GM12878 (cell line): ENCODE measurements around the gene SSBP3. TPM values are rescaled to one million over a fixed set of nuclear protein-coding genes. Genes with fewer than 3 reads are reported as not detected.
"Not testable (repeated sequence)": the region's sequence is repeated elsewhere in the genome, so short reads cannot be mapped to it uniquely, and the experiment has no call there.

Source experiments
- ATAC-seq: fragments of 200-7000 bp; cut with Tn5 transposase; 3 replicates; pipeline ENCODE4 v1.9.1; 2020; ENCODE audit warnings: mild to moderate bottlenecking, moderate library complexity
- BruUV-seq: library from RNA; stranded (reverse); fragments of 400-500 nt; replicated peaks from 2 replicates; lab custom pipeline; 2021; lab: Mats Ljungman, UMichigan
- CTCF ChIA-PET: fragments of 300-600 bp; sonication (Branson Sonifier 250); formaldehyde crosslinking; extraction: SDS; loops from one replicate; lab custom pipeline; 2021; ENCODE audit warnings: inconsistent platforms; lab: Yijun Ruan, JAX
- POLR2A ChIA-PET: fragments of 350-600 bp; formaldehyde crosslinking; extraction: SDS; loops from one replicate; lab custom pipeline; 2021; ENCODE audit warnings: inconsistent platforms; lab: Charles Lee
- RAD21 ChIA-PET: fragments of 300-600 bp; sonication (Branson Sonifier 250); formaldehyde crosslinking; loops from one replicate; lab custom pipeline; 2023; ENCODE audit warnings: antibody characterized with exemption; ENCODE audit not compliant: unreplicated experiment; lab: Charles Lee
- SMC1A ChIA-PET: fragments of 300-600 bp; sonication (Branson Sonifier 250); formaldehyde crosslinking; loops from one replicate; lab custom pipeline; 2023; ENCODE audit not compliant: unreplicated experiment, uncharacterized antibody; lab: Charles Lee
- DNase-seq: peaks from one replicate; pipeline ENCODE4 v3.0.0-alpha.2; 2011; ENCODE audit warnings: low read depth, low spot score
- FAIRE-seq: peaks from 3 replicates; lab custom pipeline; 2011; peaks lifted over from hg19 to GRCh38; lab: Jason Lieb, UNC
- H2AFZ ChIP-seq: 2 replicates; pipeline ENCODE4 v1.6.0; 2011; ENCODE audit warnings: low read depth, low read length, control low read depth; ENCODE audit not compliant: control insufficient read depth
- H3K27ac ChIP-seq: 2 replicates; pipeline ENCODE4 v1.5.1; 2011; ENCODE audit warnings: control low read depth; ENCODE audit not compliant: control insufficient read depth, insufficient read depth
- H3K27me3 ChIP-seq, 2 experiments: replicated peaks in 1 of 2; 2 replicates each; pipeline versions ENCODE4 v1.6.0 to v1.6.1; 2011; ENCODE audit warnings: low read length in 1 of 2; ENCODE audit not compliant: control insufficient read depth in 2 of 2, insufficient read depth in 2 of 2
- H3K36me3 ChIP-seq, 2 experiments: 2 replicates each; pipeline ENCODE4 v1.5.1; 2011; ENCODE audit warnings: low read length in 1 of 2; ENCODE audit not compliant: control insufficient read depth in 2 of 2, insufficient read depth in 2 of 2
- H3K4me1 ChIP-seq: 2 replicates; pipeline ENCODE4 v1.6.1; 2011; ENCODE audit warnings: mild to moderate bottlenecking, low read length, moderate library complexity, mixed read lengths; ENCODE audit not compliant: control insufficient read depth, insufficient read depth
- H3K4me2 ChIP-seq: 2 replicates; pipeline ENCODE4 v1.6.0; 2011; ENCODE audit warnings: control low read depth; ENCODE audit not compliant: control insufficient read depth, insufficient read depth
- H3K4me3 ChIP-seq: fragments of 200-600 bp; sonication (generic); 2 replicates; pipeline ENCODE4 v1.5.1; 2016
- H3K79me2 ChIP-seq: 2 replicates; pipeline ENCODE4 v1.6.0; 2011; ENCODE audit warnings: low read length; ENCODE audit not compliant: control insufficient read depth, insufficient read depth
- H3K9ac ChIP-seq: 2 replicates; pipeline ENCODE4 v1.8.0; 2011; ENCODE audit warnings: low read length, control low read depth, mixed read lengths; ENCODE audit not compliant: control insufficient read depth, insufficient read depth
- H3K9me3 ChIP-seq: replicated peaks from 3 replicates; pipeline ENCODE4 v1.5.1; 2011; ENCODE audit warnings: mild to moderate bottlenecking, low read length; ENCODE audit not compliant: control insufficient read depth, insufficient read depth
- H4K20me1 ChIP-seq: 2 replicates; pipeline ENCODE4 v1.6.0; 2011; ENCODE audit not compliant: control insufficient read depth, insufficient read depth
- NFYA ChIP-seq: IDR thresholded peaks from 2 replicates; pipeline ENCODE4 v1.6.1; 2011; ENCODE audit warnings: low read depth, mild to moderate bottlenecking, low read length, improper control_type of control experiment, borderline replicate concordance
- TBL1XR1 ChIP-seq: IDR thresholded peaks from 2 replicates; pipeline ENCODE4 v1.6.1; 2012; ENCODE audit warnings: low read depth, low read length, improper control_type of control experiment
- WGBS: methylation state at CpG from one replicate; pipeline ENCODE4 v1.1.6; 2016; ENCODE audit warnings: low lambda C conversion rate; ENCODE audit not compliant: insufficient replicate concordance, insufficient coverage; ENCODE audit errors: missing lambda C conversion rate; 5-methylcytosine and 5-hydroxymethylcytosine counted together
- in situ Hi-C: fragments of 300-500 bp; cut with MboI; formaldehyde crosslinking; loops from 9 replicates; pipeline ENCODE4 v1.14.3; 2018; ENCODE audit warnings: mixed read lengths
- intact Hi-C: fragments of 100-400 bp; cut with micrococcal nuclease; formaldehyde crosslinking; loops from one replicate; pipeline ENCODE4 v1.14.2; 2022; ENCODE audit not compliant: unreplicated experiment
- polyA plus RNA-seq, 11 experiments: library from polyadenylated mRNA; depleted of rRNA in 4 of 11; unstranded in 6 of 11; stranded (reverse) in 5 of 11; fragments of >200 nt; fragmentation: Nextera tagmentation in 4 of 11; fragmentation: Illumina TruSeq in 1 of 11; extraction: Ambion mirVana in 4 of 11; extraction: Trizol in 1 of 11; gene quantifications; 1 replicate in 1 of 11; 2 replicates in 10 of 11; pipeline versions ENCODE4 v1.2.1 to v1.2.3, GENCODE V29; 2011 to 2016; ENCODE audit warnings: inconsistent platforms in 2 of 11, missing spikeins in 2 of 11, low read depth in 1 of 11
- total RNA-seq, 4 experiments: library from RNA; depleted of rRNA in 3 of 4; stranded (reverse); fragments of >200 nt in 3 of 4; fragmentation: Illumina TruSeq in 1 of 4; extraction: Trizol in 1 of 4; gene quantifications; 2 replicates each; pipeline versions ENCODE4 v1.2.1 to v1.2.3, GENCODE V29; 2013 to 2021
- TF ChIP-seq, protein P1 (sequence below): fragments of 450-650 bp; IDR thresholded peaks from 2 replicates; pipeline ENCODE4 v1.6.1; 2017; ENCODE audit warnings: mild to moderate bottlenecking

The SSBP3 gene
- total and polyA plus RNA-seq, 10 of the 15 experiments (the other 5 are each of a cell fraction or from before 2014, with no cell fraction given): 4.1 to 51.7 (median 17.1) TPM

DNA sequence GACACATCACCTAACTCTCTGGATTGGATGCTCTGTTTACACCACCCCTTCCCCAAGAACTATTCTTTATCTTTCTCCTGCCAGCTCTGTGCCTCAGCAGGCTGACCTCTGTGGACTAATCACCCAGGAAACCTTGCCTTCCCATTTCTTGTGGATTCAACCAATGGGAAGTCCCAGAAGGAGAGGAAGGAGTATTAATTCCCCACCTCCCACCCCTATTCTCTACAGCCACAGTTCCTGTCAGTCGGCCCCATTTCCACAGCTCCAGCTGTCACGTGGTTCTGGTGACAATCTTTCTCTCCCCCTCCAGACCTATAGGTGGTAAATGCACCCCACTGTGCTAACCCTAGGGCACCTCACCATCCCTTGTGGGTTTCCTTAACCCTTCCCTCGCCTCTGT lies 46.8 kb upstream of the SSBP3 start (continued):
- TF ChIP-seq, protein P1, sequence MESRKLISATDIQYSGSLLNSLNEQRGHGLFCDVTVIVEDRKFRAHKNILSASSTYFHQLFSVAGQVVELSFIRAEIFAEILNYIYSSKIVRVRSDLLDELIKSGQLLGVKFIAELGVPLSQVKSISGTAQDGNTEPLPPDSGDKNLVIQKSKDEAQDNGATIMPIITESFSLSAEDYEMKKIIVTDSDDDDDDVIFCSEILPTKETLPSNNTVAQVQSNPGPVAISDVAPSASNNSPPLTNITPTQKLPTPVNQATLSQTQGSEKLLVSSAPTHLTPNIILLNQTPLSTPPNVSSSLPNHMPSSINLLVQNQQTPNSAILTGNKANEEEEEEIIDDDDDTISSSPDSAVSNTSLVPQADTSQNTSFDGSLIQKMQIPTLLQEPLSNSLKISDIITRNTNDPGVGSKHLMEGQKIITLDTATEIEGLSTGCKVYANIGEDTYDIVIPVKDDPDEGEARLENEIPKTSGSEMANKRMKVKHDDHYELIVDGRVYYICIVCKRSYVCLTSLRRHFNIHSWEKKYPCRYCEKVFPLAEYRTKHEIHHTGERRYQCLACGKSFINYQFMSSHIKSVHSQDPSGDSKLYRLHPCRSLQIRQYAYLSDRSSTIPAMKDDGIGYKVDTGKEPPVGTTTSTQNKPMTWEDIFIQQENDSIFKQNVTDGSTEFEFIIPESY: no peak
- TF ChIP-seq NFYA: no peak
- no peak for TF ChIP-seq TBL1XR1

DNA sequence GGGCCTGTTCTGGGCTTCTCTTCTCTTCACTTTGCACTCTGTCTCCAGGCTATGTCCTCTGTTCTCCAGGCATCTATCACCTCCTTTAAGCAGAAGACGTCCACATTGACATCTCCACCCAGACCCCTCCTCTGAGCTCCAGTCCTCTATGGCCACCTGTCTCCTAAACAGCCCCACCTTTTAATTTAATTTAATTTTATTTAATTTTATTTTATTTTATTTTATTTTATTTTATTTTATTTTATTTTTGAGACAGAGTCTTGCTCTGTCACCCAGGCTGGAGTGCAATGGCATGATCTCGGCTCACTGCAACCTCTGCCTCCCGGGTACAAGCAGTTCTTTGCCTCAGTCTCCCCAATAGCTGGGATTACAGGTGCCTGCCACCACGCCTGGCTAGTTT lies 43.2 kb upstream of the SSBP3 start:
- H3K9me3 ChIP-seq, H3K4me2 ChIP-seq, H3K4me3 ChIP-seq, POLR2A ChIA-PET, FAIRE-seq, in situ Hi-C loops, ATAC-seq, H3K9ac ChIP-seq, SMC1A ChIA-PET, intact Hi-C loops, H3K79me2 ChIP-seq, H3K27ac ChIP-seq, DNase-seq, BruUV-seq, RAD21 ChIA-PET, H4K20me1 ChIP-seq, H3K4me1 ChIP-seq, H3K27me3 ChIP-seq, H2AFZ ChIP-seq, H3K36me3 ChIP-seq, CTCF ChIA-PET: not testable (repeated sequence)
- WGBS: 41% methylated on average over 4 of the region's 4 CpGs

DNA sequence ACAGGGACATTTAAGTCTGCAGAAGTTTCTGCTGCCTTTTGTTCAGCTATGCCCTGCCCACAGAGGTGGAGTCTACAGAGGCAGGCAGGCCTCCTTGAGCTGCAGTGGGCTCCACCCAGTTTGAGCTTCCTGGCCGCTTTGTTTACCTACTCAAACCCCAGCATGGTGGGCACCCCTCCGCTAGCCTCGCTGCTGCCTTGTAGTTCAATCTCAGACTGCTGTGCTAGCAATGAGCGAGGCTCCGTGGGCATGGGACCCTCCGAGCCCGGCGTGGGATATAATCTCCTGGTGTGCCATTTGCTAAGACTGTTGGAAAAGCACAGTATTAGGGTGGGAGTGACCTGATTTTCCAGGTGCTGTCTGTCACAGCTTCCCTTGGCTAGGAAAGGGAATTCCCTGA lies 42.6 kb upstream of the SSBP3 start:
- RAD21 ChIA-PET, ATAC-seq, H3K36me3 ChIP-seq, H3K9me3 ChIP-seq, H3K4me2 ChIP-seq, BruUV-seq, FAIRE-seq, SMC1A ChIA-PET, H3K79me2 ChIP-seq, in situ Hi-C loops, intact Hi-C loops, H3K4me3 ChIP-seq, H3K27ac ChIP-seq, H3K27me3 ChIP-seq, H3K9ac ChIP-seq, H2AFZ ChIP-seq, H3K4me1 ChIP-seq, CTCF ChIA-PET, DNase-seq, H4K20me1 ChIP-seq: not testable (repeated sequence)
- POLR2A ChIA-PET: interaction anchor here (0.6 to 0.8 kb wide), 2 partner anchors 8 to 11 kb away, joined by 3 read pairs; no protein-coding TSS in a partner anchor
- WGBS: 70% methylated on average over 8 of the region's 8 CpGs

DNA sequence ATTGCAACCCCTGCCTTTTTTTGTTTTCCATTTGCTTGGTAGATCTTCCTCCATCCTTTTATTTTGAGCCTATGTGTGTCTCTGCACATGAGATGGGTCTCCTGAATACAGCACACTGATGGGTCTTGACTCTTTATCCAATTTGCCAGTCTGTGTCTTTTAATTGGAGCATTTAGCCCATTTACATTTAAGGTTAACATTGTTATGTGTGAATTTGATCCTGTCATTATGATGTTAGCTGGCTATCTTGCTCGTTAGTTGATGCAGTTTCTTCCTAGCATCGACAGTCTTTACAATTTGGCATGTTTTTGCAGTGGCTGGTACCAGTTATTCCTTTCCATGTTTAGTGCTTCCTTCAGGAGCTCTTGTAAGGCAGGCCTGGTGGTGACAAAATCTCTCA lies 40.9 kb upstream of the SSBP3 start:
- SMC1A ChIA-PET, FAIRE-seq: not testable (repeated sequence)

More for the DNA sequence above, 40.9 kb upstream of the SSBP3 start:
- H3K27ac ChIP-seq, H3K9me3 ChIP-seq, H2AFZ ChIP-seq, H3K36me3 ChIP-seq, ATAC-seq, RAD21 ChIA-PET, H3K27me3 ChIP-seq, in situ Hi-C loops, BruUV-seq, intact Hi-C loops, H3K4me1 ChIP-seq, H3K4me3 ChIP-seq, H4K20me1 ChIP-seq, DNase-seq, CTCF ChIA-PET, H3K9ac ChIP-seq, POLR2A ChIA-PET, H3K79me2 ChIP-seq, H3K4me2 ChIP-seq: not testable (repeated sequence)
- WGBS: 7% methylated on average over 2 of the region's 2 CpGs
